ENCODE results near the gene CD68. TPM values are rescaled to one million over a fixed set of nuclear protein-coding genes. Genes with fewer than 3 reads are reported as not detected.
A peak's percentile ranks its signal among the peaks of the same experiment; 100 is the strongest.

Gene CD68
- total RNA-seq, 1 donor from 2014 or later = 1.6 TPM

DNA sequence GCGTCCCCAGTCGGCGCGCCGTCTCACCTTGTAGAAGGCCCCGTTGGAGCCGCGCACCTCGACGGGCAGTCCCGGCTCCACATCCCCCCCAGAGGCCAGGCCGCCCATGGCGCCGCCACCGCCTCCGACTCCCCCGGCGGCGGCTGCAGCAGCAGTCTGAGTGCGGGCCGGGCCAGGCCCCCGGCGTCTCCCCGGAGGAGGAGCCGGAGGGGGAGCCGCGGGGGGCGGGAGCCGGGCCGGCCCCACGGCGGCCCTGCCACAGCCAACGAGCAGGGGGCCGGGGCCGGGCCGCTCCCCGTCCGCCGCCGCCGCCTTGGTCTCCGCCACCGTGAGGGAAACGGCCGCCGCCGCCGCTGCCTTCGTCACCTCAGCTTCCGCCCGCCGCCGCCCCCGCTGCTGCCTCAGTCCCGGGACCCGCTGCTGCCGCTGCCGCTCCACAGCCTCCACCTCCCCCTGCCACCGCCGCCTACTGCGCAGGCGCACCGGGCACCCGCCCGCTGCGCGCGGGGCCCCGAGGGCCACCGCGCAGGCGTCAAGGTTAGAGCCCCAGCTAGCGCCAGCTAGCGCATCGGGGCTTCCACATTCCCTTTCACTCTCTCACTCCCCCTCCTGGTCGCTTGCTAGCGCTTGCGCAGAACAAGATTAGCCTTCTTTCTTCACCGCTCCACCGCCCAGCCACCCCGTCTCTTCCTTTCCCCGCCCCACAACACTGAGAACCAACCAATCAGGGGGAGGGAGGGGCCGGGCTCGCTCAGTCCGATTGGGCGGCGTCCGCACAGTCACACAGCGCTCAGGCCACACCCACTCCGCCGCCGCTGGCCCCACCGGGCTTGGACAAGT lies 35.2 kb downstream of the CD68 start, which contains the start of gene FXR2:
FXR2 (minus strand) TSS at position 473 of the 840 bp plus-strand sequence; CDS start at position 108, 365 bp downstream.
- H3K36me3 Mint-ChIP-seq (ENCODE audit: low read depth, unreplicated experiment) = peaks cover 4% of the 10 kb centered on the region
- no peaks in the 10 kb centered on the region for H3K27me3 Mint-ChIP-seq (ENCODE audit: unreplicated experiment)
- H3K9me3 Mint-ChIP-seq (ENCODE audit: unreplicated experiment) = no peaks in the 10 kb centered on the region
- peaks cover 29% of the 10 kb centered on the region for H3K4me1 Mint-ChIP-seq (ENCODE audit: unreplicated experiment)
- peak within 1 kb of the TSS; percentile 82 for H3K27ac Mint-ChIP-seq (ENCODE audit: unreplicated experiment)
- TF ChIP-seq, protein P1, sequence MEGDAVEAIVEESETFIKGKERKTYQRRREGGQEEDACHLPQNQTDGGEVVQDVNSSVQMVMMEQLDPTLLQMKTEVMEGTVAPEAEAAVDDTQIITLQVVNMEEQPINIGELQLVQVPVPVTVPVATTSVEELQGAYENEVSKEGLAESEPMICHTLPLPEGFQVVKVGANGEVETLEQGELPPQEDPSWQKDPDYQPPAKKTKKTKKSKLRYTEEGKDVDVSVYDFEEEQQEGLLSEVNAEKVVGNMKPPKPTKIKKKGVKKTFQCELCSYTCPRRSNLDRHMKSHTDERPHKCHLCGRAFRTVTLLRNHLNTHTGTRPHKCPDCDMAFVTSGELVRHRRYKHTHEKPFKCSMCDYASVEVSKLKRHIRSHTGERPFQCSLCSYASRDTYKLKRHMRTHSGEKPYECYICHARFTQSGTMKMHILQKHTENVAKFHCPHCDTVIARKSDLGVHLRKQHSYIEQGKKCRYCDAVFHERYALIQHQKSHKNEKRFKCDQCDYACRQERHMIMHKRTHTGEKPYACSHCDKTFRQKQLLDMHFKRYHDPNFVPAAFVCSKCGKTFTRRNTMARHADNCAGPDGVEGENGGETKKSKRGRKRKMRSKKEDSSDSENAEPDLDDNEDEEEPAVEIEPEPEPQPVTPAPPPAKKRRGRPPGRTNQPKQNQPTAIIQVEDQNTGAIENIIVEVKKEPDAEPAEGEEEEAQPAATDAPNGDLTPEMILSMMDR (IDR thresholded peaks at IDR 0.05; ENCODE audit: unreplicated experiment) = peak; percentile 49
- peak; percentile 99 for DNase-seq (ENCODE audit: low spot score)
- H3K4me3 Mint-ChIP-seq (ENCODE audit: unreplicated experiment) = peak within 1 kb of the TSS; percentile 88

DNA sequence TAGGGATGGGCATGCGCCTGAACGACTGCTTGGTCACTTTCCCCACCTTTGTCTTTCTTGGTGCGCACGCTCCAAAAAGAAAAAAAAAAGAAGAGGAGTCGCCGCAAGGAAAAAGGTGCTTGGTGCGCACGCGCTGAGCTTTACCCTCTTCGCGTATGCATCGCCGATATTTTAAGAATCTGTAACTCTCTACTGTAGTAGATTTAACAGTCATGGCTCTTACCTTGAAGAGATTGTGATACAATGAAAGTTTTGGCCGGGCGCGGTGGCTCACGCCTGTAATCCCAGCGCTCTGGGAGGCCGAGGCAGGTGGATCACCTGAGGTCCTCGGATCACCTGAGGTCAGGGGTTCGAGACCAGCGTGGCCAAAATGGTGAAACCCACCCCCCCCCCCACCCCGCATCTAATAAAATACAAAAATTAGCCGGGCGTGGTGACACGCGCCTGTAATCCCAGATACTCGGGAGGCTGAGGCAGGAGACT lies 35.9 kb downstream of the CD68 start:
- H3K9me3 Mint-ChIP-seq (ENCODE audit: unreplicated experiment) = no peaks in the 10 kb centered on the region
- no peaks in the 10 kb centered on the region for H3K27me3 Mint-ChIP-seq (ENCODE audit: unreplicated experiment)
- H3K27ac Mint-ChIP-seq (ENCODE audit: unreplicated experiment) = peak overlapping the region; percentile 82
- DNase-seq (ENCODE audit: low spot score) = no peak
- H3K4me1 Mint-ChIP-seq (ENCODE audit: unreplicated experiment) = peaks cover 28% of the 10 kb centered on the region
- H3K4me3 Mint-ChIP-seq (ENCODE audit: unreplicated experiment) = peak overlapping the region; percentile 88
- peaks cover 4% of the 10 kb centered on the region for H3K36me3 Mint-ChIP-seq (ENCODE audit: low read depth, unreplicated experiment)
- TF ChIP-seq, protein P1 (IDR thresholded peaks at IDR 0.05; ENCODE audit: unreplicated experiment) = no peak

DNA sequence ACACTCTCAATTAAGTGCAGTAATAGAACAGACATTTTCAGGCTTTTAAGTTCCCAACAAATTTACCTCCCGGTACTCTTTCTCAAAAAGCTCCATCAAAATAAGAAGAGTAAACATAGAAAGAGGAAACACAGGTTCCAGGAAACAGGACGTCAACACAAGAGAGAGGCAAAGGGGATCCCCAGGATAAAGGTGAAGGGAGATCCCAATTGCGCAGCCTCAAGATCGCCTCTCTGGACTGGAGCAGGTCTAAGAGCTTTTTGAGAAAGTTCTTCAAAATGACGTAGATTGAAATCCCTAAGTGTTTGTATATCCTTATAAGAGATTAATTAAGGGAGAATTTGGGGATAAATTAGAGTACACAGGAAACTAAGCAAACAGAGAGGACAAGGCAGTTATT lies 39.2 kb downstream of the CD68 start:
- peak overlapping the region; percentile 6 for H3K27ac Mint-ChIP-seq (ENCODE audit: unreplicated experiment)
- peaks cover 4% of the 10 kb centered on the region for H3K27me3 Mint-ChIP-seq (ENCODE audit: unreplicated experiment)
- TF ChIP-seq, protein P1 (IDR thresholded peaks at IDR 0.05; ENCODE audit: unreplicated experiment) = no peak
- no peak for DNase-seq (ENCODE audit: low spot score)
- H3K9me3 Mint-ChIP-seq (ENCODE audit: unreplicated experiment) = no peaks in the 10 kb centered on the region
- H3K4me1 Mint-ChIP-seq (ENCODE audit: unreplicated experiment) = peaks cover 10% of the 10 kb centered on the region
- peaks cover 1% of the 10 kb centered on the region for H3K36me3 Mint-ChIP-seq (ENCODE audit: low read depth, unreplicated experiment)
- no peak overlapping the region for H3K4me3 Mint-ChIP-seq (ENCODE audit: unreplicated experiment)

DNA sequence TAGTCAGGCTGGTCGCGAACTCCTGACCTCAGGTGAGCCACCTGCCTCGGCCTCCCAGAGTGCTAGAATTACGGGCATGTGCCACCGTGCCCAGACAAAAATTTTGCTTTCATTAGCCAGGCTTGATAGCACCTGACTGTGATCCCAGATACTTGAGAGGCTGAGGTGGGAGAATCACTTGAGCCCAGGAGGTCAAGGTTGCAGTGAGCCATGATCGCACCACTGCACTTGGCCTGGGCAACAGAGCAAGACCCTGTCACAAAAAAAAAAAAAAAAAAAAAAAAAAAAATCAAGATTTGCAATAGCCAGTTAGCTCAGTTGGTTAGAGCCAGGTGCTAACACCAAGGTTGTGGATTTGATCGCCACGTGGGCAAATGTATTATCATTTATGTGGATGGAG lies 41.4 kb downstream of the CD68 start:
- Mint-ChIP-seq H3K4me1 (ENCODE audit: unreplicated experiment) (peaks cover 5% of the 10 kb centered on the region), H3K9me3 (ENCODE audit: unreplicated experiment) (no peaks in the 10 kb centered on the region)

More for the DNA sequence above, 41.4 kb downstream of the CD68 start:
- Mint-ChIP-seq H3K36me3 (ENCODE audit: low read depth, unreplicated experiment) (no peaks in the 10 kb centered on the region), H3K27ac (ENCODE audit: unreplicated experiment) (no peak overlapping the region), H3K27me3 (ENCODE audit: unreplicated experiment) (peaks cover 7% of the 10 kb centered on the region), H3K4me3 (ENCODE audit: unreplicated experiment) (no peak overlapping the region)
- TF ChIP-seq, protein P1 (IDR thresholded peaks at IDR 0.05; ENCODE audit: unreplicated experiment) = no peak
- no peak for DNase-seq (ENCODE audit: low spot score)
